H9 (cell line): ENCODE data around the gene CYB5B. TPM values are rescaled to one million over a fixed set of nuclear protein-coding genes. Genes with fewer than 3 reads are reported as not detected.

Experiments used
- DNase-seq: peaks from one replicate; pipeline ENCODE4 v3.0.0-alpha.2; 2017
- H2AFZ ChIP-seq: one replicate; pipeline ENCODE4 v1.6.1; 2013; ENCODE audit warnings: mild to moderate bottlenecking, low read length, control low read depth, moderate library complexity
- H2AK5ac ChIP-seq: 2 replicates; pipeline ENCODE4 v1.6.1; 2013; ENCODE audit warnings: low read length, control low read depth, mixed read lengths; ENCODE audit not compliant: insufficient read length
- H2BK120ac ChIP-seq: one replicate; pipeline ENCODE4 v1.6.1; 2013; ENCODE audit warnings: low read depth, mild to moderate bottlenecking, low read length, control low read depth, inconsistent platforms; ENCODE audit not compliant: poor library complexity, severe bottlenecking
- H2BK12ac ChIP-seq: 2 replicates; pipeline ENCODE4 v1.6.1; 2013; ENCODE audit warnings: low read length, control low read depth, mixed read lengths, low read depth; ENCODE audit not compliant: insufficient read length
- H2BK15ac ChIP-seq: 2 replicates; pipeline ENCODE4 v1.6.1; 2013; ENCODE audit warnings: low read depth, low read length, control low read depth
- H2BK20ac ChIP-seq: one replicate; pipeline ENCODE4 v1.6.1; 2013; ENCODE audit warnings: low read depth, mild to moderate bottlenecking, low read length, control low read depth, inconsistent platforms; ENCODE audit not compliant: poor library complexity, severe bottlenecking
- H2BK5ac ChIP-seq: 2 replicates; pipeline ENCODE4 v1.6.1; 2013; ENCODE audit warnings: low read length, control low read depth, mixed read lengths; ENCODE audit not compliant: insufficient read length
- H3K14ac ChIP-seq: 2 replicates; pipeline ENCODE4 v1.6.1; 2013; ENCODE audit warnings: low read length, control low read depth; ENCODE audit not compliant: insufficient read depth
- H3K18ac ChIP-seq: 2 replicates; pipeline ENCODE4 v1.6.1; 2013; ENCODE audit warnings: low read depth, mild to moderate bottlenecking, mixed read lengths, low read length, control low read depth; ENCODE audit not compliant: insufficient read length
- H3K23ac ChIP-seq: 2 replicates; pipeline ENCODE4 v1.6.1; 2013; ENCODE audit warnings: low read length, control low read depth, mixed read lengths, low read depth; ENCODE audit not compliant: insufficient read length
- H3K23me2 ChIP-seq: 2 replicates; pipeline ENCODE4 v1.6.1; 2013; ENCODE audit warnings: low read depth, mild to moderate bottlenecking, mixed read lengths, low read length, control low read depth; ENCODE audit not compliant: insufficient read length, poor library complexity, severe bottlenecking
- H3K27ac ChIP-seq: 2 replicates; pipeline ENCODE4 v1.5.1; 2013; ENCODE audit warnings: low read length, control low read depth, mixed read lengths, low read depth; ENCODE audit not compliant: insufficient read length
- H3K27me3 ChIP-seq: 2 replicates; pipeline ENCODE4 v1.6.1; 2013; ENCODE audit warnings: low read length, control low read depth, inconsistent platforms; ENCODE audit not compliant: insufficient read depth
- H3K4ac ChIP-seq: 2 replicates; pipeline ENCODE4 v1.6.1; 2013; ENCODE audit warnings: low read depth, mild to moderate bottlenecking, control low read depth, inconsistent platforms, low read length, moderate library complexity
- H3K4me1 ChIP-seq: 2 replicates; pipeline ENCODE4 v1.6.1; 2013; ENCODE audit warnings: low read length, control low read depth, inconsistent platforms; ENCODE audit not compliant: insufficient read depth
- H3K4me2 ChIP-seq: 2 replicates; pipeline ENCODE4 v1.6.1; 2013; ENCODE audit warnings: low read length, control low read depth, mixed read lengths; ENCODE audit not compliant: insufficient read length, insufficient read depth
- H3K56ac ChIP-seq: 2 replicates; pipeline ENCODE4 v1.6.1; 2013; ENCODE audit warnings: low read depth, mild to moderate bottlenecking, mixed read lengths, low read length, control low read depth; ENCODE audit not compliant: insufficient read length
- H3K79me1 ChIP-seq: 2 replicates; pipeline ENCODE4 v1.6.1; 2013; ENCODE audit warnings: low read depth, mild to moderate bottlenecking, moderate library complexity, low read length, control low read depth, inconsistent platforms; ENCODE audit not compliant: insufficient read depth, poor library complexity, severe bottlenecking
- H3K79me2 ChIP-seq: 2 replicates; pipeline ENCODE4 v1.6.1; 2013; ENCODE audit warnings: low read length, control low read depth, inconsistent platforms; ENCODE audit not compliant: insufficient read depth
- H3K9ac ChIP-seq: 2 replicates; pipeline ENCODE4 v1.6.1; 2013; ENCODE audit warnings: low read length, control low read depth, mixed read lengths; ENCODE audit not compliant: insufficient read length; ENCODE audit errors: extremely low read depth
- H3K9me3 ChIP-seq: one replicate; pipeline ENCODE4 v1.6.1; 2013; ENCODE audit warnings: low read depth, low read length, inconsistent platforms; ENCODE audit not compliant: control insufficient read depth
- H3T11ph ChIP-seq: one replicate; pipeline ENCODE4 v1.6.1; 2013; ENCODE audit warnings: mild to moderate bottlenecking, low read length, control low read depth, inconsistent platforms
- H4K20me1 ChIP-seq: one replicate; pipeline ENCODE4 v1.6.1; 2013; ENCODE audit not compliant: control insufficient read depth, insufficient read length, insufficient read depth
- H4K5ac ChIP-seq: 2 replicates; pipeline ENCODE4 v1.6.1; 2013; ENCODE audit warnings: low read depth, mild to moderate bottlenecking, mixed read lengths, low read length, control low read depth; ENCODE audit not compliant: insufficient read length
- H4K8ac ChIP-seq: replicated peaks from 2 replicates; pipeline ENCODE4 v1.6.1; 2013; ENCODE audit warnings: low read length, control low read depth, mixed read lengths, low read depth; ENCODE audit not compliant: insufficient read length
- H4K91ac ChIP-seq: 2 replicates; pipeline ENCODE4 v1.6.1; 2013; ENCODE audit warnings: low read depth, mild to moderate bottlenecking, moderate library complexity, mixed read lengths, low read length, control low read depth; ENCODE audit not compliant: insufficient read length
- H3K27ac Mint-ChIP-seq, 3 experiments: 2 replicates in 2 of 3; 3 replicates in 1 of 3; pipeline ENCODE4 v1.8.0; 2020 to 2021; ENCODE audit warnings: mixed read lengths in 3 of 3, mild to moderate bottlenecking in 1 of 3, moderate library complexity in 1 of 3
- H3K27me3 Mint-ChIP-seq: 2 replicates; pipeline ENCODE4 v1.8.0; 2021; ENCODE audit warnings: low read depth, mild to moderate bottlenecking, moderate library complexity, mixed read lengths
- H3K36me3 Mint-ChIP-seq, 3 experiments: 2 replicates in 2 of 3; 3 replicates in 1 of 3; pipeline ENCODE4 v1.8.0; 2020 to 2021; ENCODE audit warnings: low read depth in 3 of 3, mixed read lengths in 3 of 3; ENCODE audit not compliant: insufficient read depth in 1 of 3
- H3K4me1 Mint-ChIP-seq, 2 experiments: 2 replicates each; pipeline ENCODE4 v1.8.0; 2020; ENCODE audit warnings: mixed read lengths in 2 of 2
- H3K4me3 Mint-ChIP-seq, 2 experiments: 2 replicates in 1 of 2; 3 replicates in 1 of 2; pipeline ENCODE4 v1.8.0; 2020 to 2021; ENCODE audit warnings: mild to moderate bottlenecking in 2 of 2, mixed read lengths in 2 of 2, moderate library complexity in 1 of 2
- H3K9me3 Mint-ChIP-seq, 2 experiments: 2 replicates in 1 of 2; 3 replicates in 1 of 2; pipeline ENCODE4 v1.8.0; 2020; ENCODE audit warnings: mild to moderate bottlenecking in 2 of 2, mixed read lengths in 2 of 2, moderate library complexity in 1 of 2
- CTCF ChIP-seq: fragments of 200-600 bp; sonication (generic); conservative IDR thresholded peaks from 3 replicates; pipeline ENCODE4 v1.8.0; 2021; ENCODE audit warnings: antibody characterized with exemption, mild to moderate bottlenecking
- WGBS: extraction: QIAGEN DNeasy Blood & Tissue Kit; methylation state at CpG from one replicate; pipeline ENCODE4 v1.1.7; 2013; ENCODE audit warnings: missing lambda C conversion rate, low lambda C conversion rate, mixed read lengths; ENCODE audit not compliant: insufficient read length; ENCODE audit errors: extremely low coverage; 5-methylcytosine and 5-hydroxymethylcytosine counted together
- total RNA-seq: library from RNA; stranded (reverse); gene quantifications from 2 replicates; pipeline ENCODE4 v1.2.1, GENCODE V29; 2021

CYB5B gene
- total RNA-seq, 1 experiment from 2014 or later: 126 TPM

GRCh38 chr16:69496896-69497295 lies 72.5 kb downstream of the CYB5B start:
- no peaks in the 10 kb centered on the region; the same call in 1 of the 2 replicates for H3K27me3 Mint-ChIP-seq
- no peak overlapping the region for H3K56ac ChIP-seq
- H2BK120ac ChIP-seq: no peak overlapping the region
- H2AFZ ChIP-seq: no peak overlapping the region
- no peak overlapping the region for H3K27ac ChIP-seq
- H3K4me2 ChIP-seq: no peak overlapping the region
- H4K20me1 ChIP-seq: no peaks in the 10 kb centered on the region
- no peaks in the 10 kb centered on the region for H3K9me3 Mint-ChIP-seq
- H3K79me2 ChIP-seq: no peaks in the 10 kb centered on the region
- no peak overlapping the region for H3K9ac ChIP-seq
- H4K8ac ChIP-seq: no peak overlapping the region
- no peak overlapping the region for H4K91ac ChIP-seq
- no peak overlapping the region for H2BK12ac ChIP-seq
- no peak overlapping the region for H3K18ac ChIP-seq
- H3K14ac ChIP-seq: no peak overlapping the region
- H2BK20ac ChIP-seq: no peak overlapping the region
- peak overlapping the region in 1 of 3 experiments; percentile 25; a peak in 1 of 7 replicates for H3K27ac Mint-ChIP-seq
- no peak overlapping the region for H4K5ac ChIP-seq
- no peak overlapping the region; a peak in 1 of 5 replicates for H3K4me3 Mint-ChIP-seq
- no peak for DNase-seq
- H3T11ph ChIP-seq: no peak overlapping the region
- H3K23ac ChIP-seq: no peak overlapping the region
- H2BK15ac ChIP-seq: no peak overlapping the region
- peaks cover 11 to 22% of the 10 kb centered on the region in 2 experiments for H3K4me1 Mint-ChIP-seq
- H2BK5ac ChIP-seq: no peak overlapping the region
- WGBS: no CpG with 5 or more reads among the region's 5 CpGs
- no peak overlapping the region for H3K4ac ChIP-seq
- no peak for TF ChIP-seq CTCF
- H3K23me2 ChIP-seq: no peaks in the 10 kb centered on the region
- no peak overlapping the region for H2AK5ac ChIP-seq
- H3K36me3 Mint-ChIP-seq: no peaks in the 10 kb centered on the region
- no peaks in the 10 kb centered on the region for H3K4me1 ChIP-seq
- no peaks in the 10 kb centered on the region for H3K9me3 ChIP-seq
- H3K27me3 ChIP-seq: no peaks in the 10 kb centered on the region
- H3K79me1 ChIP-seq: no peaks in the 10 kb centered on the region
